ENCODE results near the gene DLG1. TPM values are rescaled to one million over a fixed set of nuclear protein-coding genes. Genes with fewer than 3 reads are reported as not detected.

DLG1 gene
- total RNA-seq, 1 experiment from 2014 or later, result 90.2 TPM

GRCh38 chr3:197322149-197322548 lies 23.7 kb upstream of the DLG1 start:
- intact Hi-C loops (cut with micrococcal nuclease; ENCODE audit: unreplicated experiment) (no loop called here), in situ Hi-C loops (cut with HindIII; ENCODE audit: low pct_unique_long_range_greater_than_20kb, low sequenced_read_pairs) (no loop called here)
- Histone ChIP-seq H3K27ac (ENCODE audit: low read length) (no peak overlapping the region), H3K4me1 (ENCODE audit: control insufficient read depth, insufficient read depth, low read length) (no peaks in the 10 kb centered on the region), H3K27me3 (ENCODE audit: control insufficient read depth, insufficient read depth, low read length) (peaks cover 8% of the 10 kb centered on the region; the same call in 1 of the 2 replicates), H3K4me3 (ENCODE audit: low read depth in 2 of 2, low read length in 2 of 2) (no peak overlapping the region), H3K36me3 (ENCODE audit: control insufficient read depth, insufficient read depth, low read length) (no peaks in the 10 kb centered on the region), H3K9me3 (ENCODE audit: control insufficient read depth, insufficient read depth, low read depth, low read length) (no peaks in the 10 kb centered on the region)
- DNase-seq (ENCODE audit: low read depth, low spot score) (no peak), ATAC-seq (no peak)
- TF ChIP-seq, protein P1, sequence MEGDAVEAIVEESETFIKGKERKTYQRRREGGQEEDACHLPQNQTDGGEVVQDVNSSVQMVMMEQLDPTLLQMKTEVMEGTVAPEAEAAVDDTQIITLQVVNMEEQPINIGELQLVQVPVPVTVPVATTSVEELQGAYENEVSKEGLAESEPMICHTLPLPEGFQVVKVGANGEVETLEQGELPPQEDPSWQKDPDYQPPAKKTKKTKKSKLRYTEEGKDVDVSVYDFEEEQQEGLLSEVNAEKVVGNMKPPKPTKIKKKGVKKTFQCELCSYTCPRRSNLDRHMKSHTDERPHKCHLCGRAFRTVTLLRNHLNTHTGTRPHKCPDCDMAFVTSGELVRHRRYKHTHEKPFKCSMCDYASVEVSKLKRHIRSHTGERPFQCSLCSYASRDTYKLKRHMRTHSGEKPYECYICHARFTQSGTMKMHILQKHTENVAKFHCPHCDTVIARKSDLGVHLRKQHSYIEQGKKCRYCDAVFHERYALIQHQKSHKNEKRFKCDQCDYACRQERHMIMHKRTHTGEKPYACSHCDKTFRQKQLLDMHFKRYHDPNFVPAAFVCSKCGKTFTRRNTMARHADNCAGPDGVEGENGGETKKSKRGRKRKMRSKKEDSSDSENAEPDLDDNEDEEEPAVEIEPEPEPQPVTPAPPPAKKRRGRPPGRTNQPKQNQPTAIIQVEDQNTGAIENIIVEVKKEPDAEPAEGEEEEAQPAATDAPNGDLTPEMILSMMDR (IDR thresholded peaks at IDR 0.05), result no peak
- no peak for TF ChIP-seq TCF7L2 (IDR thresholded peaks at IDR 0.05; ENCODE audit: low read depth, low read length)
- no peak for TF ChIP-seq POLR2AphosphoS5 (IDR thresholded peaks at IDR 0.05; ENCODE audit: low read depth, low read length)
- no peak for TF ChIP-seq SIN3A (IDR thresholded peaks at IDR 0.05; ENCODE audit: borderline replicate concordance, insufficient read depth, low read depth, low read length)
- TF ChIP-seq, protein P2, sequence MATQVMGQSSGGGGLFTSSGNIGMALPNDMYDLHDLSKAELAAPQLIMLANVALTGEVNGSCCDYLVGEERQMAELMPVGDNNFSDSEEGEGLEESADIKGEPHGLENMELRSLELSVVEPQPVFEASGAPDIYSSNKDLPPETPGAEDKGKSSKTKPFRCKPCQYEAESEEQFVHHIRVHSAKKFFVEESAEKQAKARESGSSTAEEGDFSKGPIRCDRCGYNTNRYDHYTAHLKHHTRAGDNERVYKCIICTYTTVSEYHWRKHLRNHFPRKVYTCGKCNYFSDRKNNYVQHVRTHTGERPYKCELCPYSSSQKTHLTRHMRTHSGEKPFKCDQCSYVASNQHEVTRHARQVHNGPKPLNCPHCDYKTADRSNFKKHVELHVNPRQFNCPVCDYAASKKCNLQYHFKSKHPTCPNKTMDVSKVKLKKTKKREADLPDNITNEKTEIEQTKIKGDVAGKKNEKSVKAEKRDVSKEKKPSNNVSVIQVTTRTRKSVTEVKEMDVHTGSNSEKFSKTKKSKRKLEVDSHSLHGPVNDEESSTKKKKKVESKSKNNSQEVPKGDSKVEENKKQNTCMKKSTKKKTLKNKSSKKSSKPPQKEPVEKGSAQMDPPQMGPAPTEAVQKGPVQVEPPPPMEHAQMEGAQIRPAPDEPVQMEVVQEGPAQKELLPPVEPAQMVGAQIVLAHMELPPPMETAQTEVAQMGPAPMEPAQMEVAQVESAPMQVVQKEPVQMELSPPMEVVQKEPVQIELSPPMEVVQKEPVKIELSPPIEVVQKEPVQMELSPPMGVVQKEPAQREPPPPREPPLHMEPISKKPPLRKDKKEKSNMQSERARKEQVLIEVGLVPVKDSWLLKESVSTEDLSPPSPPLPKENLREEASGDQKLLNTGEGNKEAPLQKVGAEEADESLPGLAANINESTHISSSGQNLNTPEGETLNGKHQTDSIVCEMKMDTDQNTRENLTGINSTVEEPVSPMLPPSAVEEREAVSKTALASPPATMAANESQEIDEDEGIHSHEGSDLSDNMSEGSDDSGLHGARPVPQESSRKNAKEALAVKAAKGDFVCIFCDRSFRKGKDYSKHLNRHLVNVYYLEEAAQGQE (IDR thresholded peaks at IDR 0.05; ENCODE audit: insufficient read depth in 1 of 2, low read depth in 2 of 2, low read length in 1 of 2), result no peak
- BruUV-seq (replicated peaks), result no TSS peak
- ChIA-PET POLR2A (no interaction called here), CTCF (no interaction called here)

DNA sequence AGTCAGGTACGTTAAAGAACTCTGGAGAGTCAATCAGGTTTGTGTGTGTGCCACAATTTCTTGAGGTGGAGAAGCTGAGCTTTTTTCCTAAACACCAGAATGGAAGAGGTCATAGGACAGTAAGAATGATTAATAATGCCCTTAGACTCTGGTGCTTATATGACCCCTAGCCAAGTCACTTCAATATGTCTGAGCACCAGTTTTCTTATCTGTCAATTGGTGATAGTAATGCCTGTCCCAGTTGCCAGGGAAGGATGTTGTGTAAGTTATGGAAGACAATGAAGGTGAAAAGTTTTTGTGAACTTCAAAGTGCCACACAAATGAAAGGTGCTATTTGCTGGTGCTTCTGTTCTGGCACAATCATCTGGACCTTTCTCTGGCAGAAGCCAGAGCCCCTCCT lies 22.2 kb upstream of the DLG1 start:
- ChIA-PET POLR2A (no interaction called here), CTCF (no interaction called here)
- intact Hi-C loops (cut with micrococcal nuclease; ENCODE audit: unreplicated experiment), result no loop called here

More for the DNA sequence above, 22.2 kb upstream of the DLG1 start:
- DNase-seq (ENCODE audit: low read depth, low spot score), result no peak
- H3K27ac ChIP-seq (ENCODE audit: low read length), result no peak overlapping the region
- no TSS peak for BruUV-seq (replicated peaks)
- H3K4me3 ChIP-seq (ENCODE audit: low read depth in 2 of 2, low read length in 2 of 2), result no peak overlapping the region
- in situ Hi-C loops (cut with HindIII; ENCODE audit: low pct_unique_long_range_greater_than_20kb, low sequenced_read_pairs), result no loop called here
- H3K27me3 ChIP-seq (ENCODE audit: control insufficient read depth, insufficient read depth, low read length), result peaks cover 6% of the 10 kb centered on the region; the same call in 1 of the 2 replicates
- TF ChIP-seq POLR2AphosphoS5 (IDR thresholded peaks at IDR 0.05; ENCODE audit: low read depth, low read length), result no peak
- TF ChIP-seq TCF7L2 (IDR thresholded peaks at IDR 0.05; ENCODE audit: low read depth, low read length), result no peak
- no peak for TF ChIP-seq SIN3A (IDR thresholded peaks at IDR 0.05; ENCODE audit: borderline replicate concordance, insufficient read depth, low read depth, low read length)
- TF ChIP-seq, protein P2 (IDR thresholded peaks at IDR 0.05; ENCODE audit: insufficient read depth in 1 of 2, low read depth in 2 of 2, low read length in 1 of 2), result no peak
- TF ChIP-seq, protein P1 (IDR thresholded peaks at IDR 0.05), result no peak
- ATAC-seq, result no peak
- H3K9me3 ChIP-seq (ENCODE audit: control insufficient read depth, insufficient read depth, low read depth, low read length), result no peaks in the 10 kb centered on the region
- H3K36me3 ChIP-seq (ENCODE audit: control insufficient read depth, insufficient read depth, low read length), result no peaks in the 10 kb centered on the region
- no peaks in the 10 kb centered on the region for H3K4me1 ChIP-seq (ENCODE audit: control insufficient read depth, insufficient read depth, low read length)
